HG02973 (cell line): ENCODE results near the gene MYO3B.
"Not testable (repeated sequence)": the region's sequence is repeated elsewhere in the genome, so short reads cannot be mapped to it uniquely, and the experiment has no call there.

Experiments
- ATAC-seq: cut with Tn5 transposase; IDR thresholded peaks from one replicate; pipeline ENCODE4 v1.9.1; 2021; ENCODE audit warnings: moderate library complexity; ENCODE audit not compliant: unreplicated experiment

MYO3B gene

GRCh38 chr2:170456914-170457313 is 279.0 kb downstream of the MYO3B start:
- ATAC-seq = no peak

DNA sequence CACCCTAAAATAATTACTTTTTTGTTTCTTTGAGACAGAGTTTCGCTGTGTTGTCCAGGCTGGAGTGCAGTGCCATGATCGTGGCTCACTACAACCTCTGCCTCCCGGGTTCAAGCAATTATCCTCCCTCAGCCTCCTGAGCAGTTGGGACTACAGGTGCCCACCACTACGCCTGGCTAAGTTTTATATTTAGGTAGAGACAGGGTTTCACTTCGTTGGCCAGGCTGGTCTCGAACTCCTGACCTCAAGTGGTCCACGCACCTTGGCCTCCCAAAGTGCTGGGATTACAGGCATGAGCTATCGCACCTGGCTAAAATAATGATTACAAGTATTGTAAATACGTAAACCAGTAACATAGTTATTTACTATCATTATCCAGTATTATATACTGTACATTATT is 279.8 kb downstream of the MYO3B start:
- no peak for ATAC-seq

GRCh38 chr2:170461889-170462288 is 283.9 kb downstream of the MYO3B start:
- ATAC-seq = no peak

GRCh38 chr2:170462433-170463205 is 284.7 kb downstream of the MYO3B start:
- ATAC-seq = no peak

DNA sequence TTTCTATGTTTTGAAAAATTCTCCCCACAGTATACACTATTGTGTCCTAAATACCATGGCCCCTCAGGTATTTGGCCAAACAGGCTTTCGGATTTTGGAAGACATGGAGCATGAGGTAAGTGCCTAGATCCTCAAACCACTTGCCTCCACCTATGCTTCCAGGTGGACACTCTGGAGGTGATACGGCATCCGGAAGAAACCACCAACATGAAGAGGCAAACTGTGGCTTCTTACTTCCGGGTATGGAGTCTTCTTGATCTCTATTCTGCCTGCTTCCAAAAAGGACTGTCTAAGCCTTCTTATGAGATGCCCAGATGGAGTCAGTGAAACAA is 285.2 kb downstream of the MYO3B start:
- ATAC-seq = no peak

GRCh38 chr2:170464268-170464667 is 286.3 kb downstream of the MYO3B start:
- ATAC-seq = no peak

- no peak for ATAC-seq
These were observed 287.3 kb downstream of the MYO3B start for GRCh38 chr2:170465241-170465640.

GRCh38 chr2:170466632-170467031 is 288.7 kb downstream of the MYO3B start:
- ATAC-seq = no peak

- no peak for ATAC-seq
These were observed 289.8 kb downstream of the MYO3B start for GRCh38 chr2:170467568-170468422.

DNA sequence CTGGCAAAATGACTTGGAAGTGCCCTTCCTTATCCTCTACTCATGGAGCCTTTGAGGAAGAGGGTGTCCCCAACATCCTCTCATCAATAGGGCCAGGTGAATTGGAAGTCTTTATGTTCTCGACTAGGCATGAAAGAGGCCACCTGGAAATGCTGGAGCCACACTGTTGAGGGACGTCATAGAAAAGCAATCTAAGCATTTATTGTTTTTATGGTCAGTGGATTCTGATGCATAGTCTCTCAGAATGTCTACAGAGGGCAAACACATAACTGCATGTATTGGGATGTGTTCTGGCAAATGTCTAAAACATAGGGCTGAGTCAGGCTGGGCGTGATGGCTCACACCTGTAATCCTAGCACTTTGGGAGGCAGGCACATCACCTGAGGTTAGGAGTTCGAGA is 290.6 kb downstream of the MYO3B start:
- ATAC-seq = no peak

DNA sequence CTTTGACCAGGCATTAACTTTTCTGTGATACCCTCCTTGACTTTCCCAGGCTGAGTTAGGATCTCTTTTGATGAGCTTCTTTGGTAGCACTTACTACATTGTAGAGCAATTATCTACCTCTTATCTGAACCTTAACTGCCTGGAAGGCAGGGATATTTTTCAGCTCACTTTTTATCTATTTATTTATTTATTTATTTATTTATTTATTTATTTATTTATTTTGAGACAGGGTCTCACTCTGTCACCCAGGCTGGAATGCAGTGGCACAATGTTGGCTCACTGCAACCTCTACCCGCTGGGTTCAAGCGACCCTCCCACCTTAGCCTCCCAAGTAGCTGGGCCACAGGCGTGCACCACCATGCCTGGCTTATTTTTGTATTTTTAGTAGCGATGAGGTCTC is 294.6 kb downstream of the MYO3B start:
- not testable (repeated sequence) for ATAC-seq

DNA sequence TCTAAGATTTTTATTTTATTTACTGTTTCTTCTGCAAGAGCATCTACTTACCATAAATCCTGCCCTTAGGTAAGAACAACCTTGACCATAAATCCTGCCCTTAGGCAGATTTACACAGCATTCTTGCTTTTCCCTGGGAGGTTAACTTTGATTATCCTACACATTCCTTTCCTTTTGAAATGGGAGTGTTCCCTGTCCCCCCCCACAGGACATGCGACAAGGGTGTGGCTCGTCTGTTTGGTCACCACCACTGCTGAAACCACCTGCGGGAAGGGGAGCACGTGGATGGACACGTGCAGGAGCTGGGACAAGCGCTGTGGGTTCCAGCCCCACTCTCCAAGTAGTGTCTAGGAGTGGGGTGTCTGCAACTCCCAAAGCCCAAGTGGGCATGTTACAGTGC is 297.9 kb downstream of the MYO3B start:
- ATAC-seq = no peak

GRCh38 chr2:170477630-170478029 is 299.7 kb downstream of the MYO3B start:
- ATAC-seq = no peak

DNA sequence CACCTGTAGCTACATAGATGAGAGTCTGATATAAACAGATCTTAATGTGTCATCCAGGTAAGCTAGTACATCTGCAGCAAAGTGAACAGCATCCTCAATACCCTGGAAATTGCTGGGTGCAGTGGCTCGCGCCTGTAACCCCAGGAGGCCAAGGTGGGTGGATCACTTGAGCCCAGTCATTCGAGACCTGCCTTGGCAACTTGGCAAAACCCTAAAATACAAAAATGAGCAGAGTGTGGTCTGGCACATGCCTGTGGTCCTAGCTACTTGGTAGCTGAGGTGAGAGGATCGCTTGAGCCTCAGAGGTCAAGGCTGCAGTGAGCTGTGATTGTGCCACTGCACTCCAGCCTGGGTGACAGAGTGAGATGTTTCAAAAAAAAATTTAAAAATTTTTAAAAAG is 303.3 kb downstream of the MYO3B start:
- no peak for ATAC-seq

DNA sequence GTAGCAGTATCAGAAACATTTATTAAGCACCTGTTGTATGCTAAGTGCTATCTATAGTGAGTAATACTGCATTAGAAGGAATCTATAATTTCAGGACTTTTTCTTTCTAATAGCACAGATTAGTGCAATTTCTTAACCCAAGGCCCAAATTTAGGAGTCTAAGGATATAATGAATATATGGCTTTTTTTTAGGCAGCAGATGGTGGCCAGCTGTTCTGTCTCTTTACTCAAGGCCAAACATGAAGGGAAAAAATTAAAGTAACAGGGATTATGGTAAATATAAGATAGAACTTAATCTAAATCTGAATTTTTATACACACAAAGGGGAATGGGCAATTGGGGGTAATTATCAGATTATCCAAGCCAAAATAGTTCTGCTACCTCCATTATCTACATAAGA is 306.6 kb downstream of the MYO3B start:
- ATAC-seq = no peak

- ATAC-seq = no peak
These were observed 307.5 kb downstream of the MYO3B start for GRCh38 chr2:170485254-170486026.

GRCh38 chr2:170486730-170487129 is 308.8 kb downstream of the MYO3B start:
- no peak for ATAC-seq

DNA sequence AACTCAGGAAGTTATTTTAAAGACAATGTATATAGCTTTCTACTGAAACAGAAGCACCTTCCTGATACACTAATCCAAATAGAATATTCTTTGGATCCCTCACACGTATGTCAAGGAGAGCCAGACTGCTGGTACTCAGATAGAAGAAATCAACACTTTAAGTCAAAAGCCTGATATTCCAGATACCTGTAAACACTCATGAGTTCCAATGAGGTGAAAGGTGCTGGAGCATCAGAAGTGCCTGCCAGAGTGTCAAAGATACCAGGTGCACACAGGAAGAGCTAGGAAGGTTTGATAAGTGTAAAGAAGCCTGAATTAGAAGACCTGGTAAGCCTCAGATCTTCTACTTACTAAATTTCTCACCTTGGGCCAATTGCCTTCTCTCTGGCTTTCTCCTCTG is 310.9 kb downstream of the MYO3B start:
- ATAC-seq = no peak

- no peak for ATAC-seq
These were observed 314.1 kb downstream of the MYO3B start for GRCh38 chr2:170492010-170492409.

DNA sequence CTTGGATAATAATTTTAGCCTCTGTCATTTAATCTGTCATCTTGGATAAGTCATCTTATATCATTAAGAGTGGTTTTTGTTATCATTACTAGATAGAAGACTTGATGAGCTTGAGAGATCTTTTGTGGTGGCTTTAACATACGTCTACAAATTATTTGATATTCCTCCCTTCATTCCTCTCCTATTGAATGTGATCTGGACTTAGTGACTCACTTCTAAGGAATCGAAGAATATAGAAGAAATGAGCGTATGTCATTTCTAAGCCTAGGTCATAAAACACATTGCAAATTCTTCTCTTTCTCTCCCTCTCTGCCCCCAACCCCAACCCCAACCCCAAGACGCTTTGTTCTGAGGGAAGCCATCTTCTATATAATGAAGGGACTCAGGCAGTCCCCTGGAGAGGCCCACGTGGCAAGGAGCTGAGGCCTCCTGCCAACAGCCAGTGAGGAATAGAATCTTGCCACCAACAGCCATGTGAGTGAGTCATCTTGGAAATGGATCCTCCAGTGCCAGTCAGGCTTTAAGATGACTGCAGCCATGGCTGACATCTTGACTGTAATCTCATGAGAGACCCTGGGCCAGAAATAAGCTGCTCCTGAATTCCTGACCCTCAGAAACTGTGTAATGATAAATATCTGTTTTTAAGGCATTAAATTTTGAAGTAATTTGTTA is 315.6 kb downstream of the MYO3B start:
- ATAC-seq = no peak

GRCh38 chr2:170495896-170496295 is 317.9 kb downstream of the MYO3B start:
- ATAC-seq = no peak
